ENCODE data around the gene NPR3. TPM values are rescaled to one million over a fixed set of nuclear protein-coding genes. Genes with fewer than 3 reads are reported as not detected.

Gene NPR3
- total RNA-seq, 4 donors from 2014 or later, result 25.4 to 45.1 (median 31.5) TPM

DNA sequence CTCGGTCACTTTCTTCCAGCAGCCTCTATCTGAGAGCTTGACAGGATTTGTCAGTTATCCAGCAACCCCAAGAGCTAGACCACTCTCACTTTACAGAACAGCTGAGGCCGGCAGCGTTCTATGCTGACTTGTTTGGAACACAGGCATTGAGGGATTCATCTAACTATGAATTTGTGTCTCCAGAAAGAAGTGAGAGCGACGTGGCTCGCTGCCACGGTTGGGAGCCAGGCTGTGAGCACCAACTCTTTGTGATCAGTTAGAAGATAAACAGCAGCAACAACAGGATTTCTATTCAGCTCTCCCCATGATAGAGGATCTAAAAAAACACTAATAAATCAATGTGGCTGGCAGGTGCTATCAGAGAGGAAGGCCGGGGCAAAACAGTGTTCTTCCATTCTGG lies 58.6 kb downstream of the NPR3 start:
- Histone ChIP-seq H3K27me3 (no peaks in the 10 kb centered on the region), H3K4me1 (no peaks in the 10 kb centered on the region), H3K27ac (no peak overlapping the region), H3K9me3 (no peaks in the 10 kb centered on the region), H3K4me3 (replicated peaks in 1 of 3) (no peak overlapping the region), H3K36me3 (no peaks in the 10 kb centered on the region)
- 88 to 89% methylated on average over 8 of the region's 8 CpGs for WGBS, 2 donors
- intact Hi-C loops (cut with DNase I), result no loop called here
- no peak for DNase-seq
- TF ChIP-seq POLR2A (IDR thresholded peaks at IDR 0.05), result no peak
- TF ChIP-seq, protein P1, sequence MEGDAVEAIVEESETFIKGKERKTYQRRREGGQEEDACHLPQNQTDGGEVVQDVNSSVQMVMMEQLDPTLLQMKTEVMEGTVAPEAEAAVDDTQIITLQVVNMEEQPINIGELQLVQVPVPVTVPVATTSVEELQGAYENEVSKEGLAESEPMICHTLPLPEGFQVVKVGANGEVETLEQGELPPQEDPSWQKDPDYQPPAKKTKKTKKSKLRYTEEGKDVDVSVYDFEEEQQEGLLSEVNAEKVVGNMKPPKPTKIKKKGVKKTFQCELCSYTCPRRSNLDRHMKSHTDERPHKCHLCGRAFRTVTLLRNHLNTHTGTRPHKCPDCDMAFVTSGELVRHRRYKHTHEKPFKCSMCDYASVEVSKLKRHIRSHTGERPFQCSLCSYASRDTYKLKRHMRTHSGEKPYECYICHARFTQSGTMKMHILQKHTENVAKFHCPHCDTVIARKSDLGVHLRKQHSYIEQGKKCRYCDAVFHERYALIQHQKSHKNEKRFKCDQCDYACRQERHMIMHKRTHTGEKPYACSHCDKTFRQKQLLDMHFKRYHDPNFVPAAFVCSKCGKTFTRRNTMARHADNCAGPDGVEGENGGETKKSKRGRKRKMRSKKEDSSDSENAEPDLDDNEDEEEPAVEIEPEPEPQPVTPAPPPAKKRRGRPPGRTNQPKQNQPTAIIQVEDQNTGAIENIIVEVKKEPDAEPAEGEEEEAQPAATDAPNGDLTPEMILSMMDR (IDR thresholded peaks at IDR 0.05), result no peak

DNA sequence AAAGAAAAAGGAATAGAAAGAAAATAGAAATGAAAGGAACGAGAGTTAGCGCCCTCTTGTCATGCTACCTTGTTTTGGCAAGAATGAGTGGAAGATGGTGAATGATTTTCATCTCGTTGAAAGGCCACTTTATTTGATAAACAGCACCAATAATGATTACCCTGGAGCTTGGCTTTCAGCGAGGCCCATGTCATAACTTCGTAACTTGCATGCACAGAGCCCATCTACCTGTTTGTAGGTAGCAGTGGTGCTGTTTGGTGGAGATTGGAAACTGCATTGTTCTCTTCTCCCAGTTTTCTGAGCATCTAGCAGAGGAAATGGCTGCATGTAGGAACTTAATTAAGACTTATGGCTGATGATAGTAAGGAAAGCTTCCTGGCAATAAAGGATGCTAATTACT lies 59.3 kb downstream of the NPR3 start:
- no peak overlapping the region for H3K27ac ChIP-seq
- intact Hi-C loops (cut with DNase I), result no loop called here
- H3K4me3 ChIP-seq (replicated peaks in 1 of 3), result no peak overlapping the region
- H3K4me1 ChIP-seq, result no peaks in the 10 kb centered on the region
- TF ChIP-seq, protein P1 (IDR thresholded peaks at IDR 0.05), result no peak
- no peak for TF ChIP-seq POLR2A (IDR thresholded peaks at IDR 0.05)
- no peaks in the 10 kb centered on the region for H3K9me3 ChIP-seq
- no peaks in the 10 kb centered on the region for H3K36me3 ChIP-seq
- H3K27me3 ChIP-seq, result no peaks in the 10 kb centered on the region
- 91% methylated on average over 5 of the region's 5 CpGs for WGBS, 2 donors
- DNase-seq, result no peak

DNA sequence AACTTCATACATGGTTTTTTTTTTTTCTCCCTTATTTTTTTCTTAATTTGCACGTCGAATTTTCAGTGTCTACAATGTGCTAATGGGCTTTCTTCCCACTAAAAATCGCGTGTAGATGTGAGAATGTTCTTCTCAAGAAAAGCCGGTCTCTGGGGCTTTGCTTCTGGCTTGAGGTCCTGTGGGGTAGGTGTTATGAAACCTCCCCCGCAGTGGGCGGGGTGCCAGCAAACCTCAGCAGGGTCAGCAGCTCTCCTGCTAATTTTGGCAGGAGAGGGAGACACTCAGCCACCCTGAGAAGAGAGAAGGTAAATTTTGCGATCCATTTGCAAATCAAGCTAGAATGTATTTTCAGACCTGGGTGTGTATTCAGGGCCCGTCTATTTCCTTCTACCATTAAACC lies 59.9 kb downstream of the NPR3 start:
- no peaks in the 10 kb centered on the region for H3K36me3 ChIP-seq
- H3K4me3 ChIP-seq (replicated peaks in 1 of 3), result no peak overlapping the region
- no peak overlapping the region for H3K27ac ChIP-seq
- DNase-seq, result no peak
- H3K9me3 ChIP-seq, result no peaks in the 10 kb centered on the region
- 87 to 88% methylated on average over 9 of the region's 9 CpGs for WGBS, 2 donors
- no peaks in the 10 kb centered on the region for H3K4me1 ChIP-seq
- no peaks in the 10 kb centered on the region for H3K27me3 ChIP-seq
- TF ChIP-seq, protein P1 (IDR thresholded peaks at IDR 0.05), result no peak
- no peak for TF ChIP-seq POLR2A (IDR thresholded peaks at IDR 0.05)
- intact Hi-C loops (cut with DNase I), result no loop called here

DNA sequence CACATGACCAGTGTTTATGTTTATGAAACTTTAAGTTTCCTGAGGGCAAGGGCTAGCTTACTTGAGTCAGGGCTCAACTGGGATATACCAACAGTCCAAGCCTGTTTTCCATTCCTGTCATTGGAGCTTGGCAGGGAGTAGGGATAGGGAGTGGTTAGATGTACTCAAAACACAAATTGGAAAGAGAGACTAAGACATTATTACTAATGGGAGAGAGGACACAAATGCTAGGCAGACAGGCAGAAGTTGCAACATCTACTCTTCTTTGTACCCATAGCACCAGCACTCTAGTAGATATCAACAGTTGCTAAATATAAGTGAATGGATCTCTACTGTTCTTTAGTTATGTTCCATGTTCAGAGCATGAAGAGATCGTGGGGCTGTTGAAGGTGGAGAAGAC lies 62.8 kb downstream of the NPR3 start:
- H3K27ac ChIP-seq, result no peak overlapping the region
- no peak overlapping the region for H3K4me3 ChIP-seq (replicated peaks in 1 of 3)
- TF ChIP-seq, protein P1 (IDR thresholded peaks at IDR 0.05), result no peak
- no peak for TF ChIP-seq POLR2A (IDR thresholded peaks at IDR 0.05)
- H3K36me3 ChIP-seq, result no peaks in the 10 kb centered on the region
- no peaks in the 10 kb centered on the region for H3K27me3 ChIP-seq
- intact Hi-C loops (cut with DNase I), result no loop called here
- no peaks in the 10 kb centered on the region for H3K4me1 ChIP-seq
- 93% methylated on average over 1 of the region's 1 CpG for WGBS, 2 donors
- no peaks in the 10 kb centered on the region for H3K9me3 ChIP-seq
- no peak for DNase-seq

DNA sequence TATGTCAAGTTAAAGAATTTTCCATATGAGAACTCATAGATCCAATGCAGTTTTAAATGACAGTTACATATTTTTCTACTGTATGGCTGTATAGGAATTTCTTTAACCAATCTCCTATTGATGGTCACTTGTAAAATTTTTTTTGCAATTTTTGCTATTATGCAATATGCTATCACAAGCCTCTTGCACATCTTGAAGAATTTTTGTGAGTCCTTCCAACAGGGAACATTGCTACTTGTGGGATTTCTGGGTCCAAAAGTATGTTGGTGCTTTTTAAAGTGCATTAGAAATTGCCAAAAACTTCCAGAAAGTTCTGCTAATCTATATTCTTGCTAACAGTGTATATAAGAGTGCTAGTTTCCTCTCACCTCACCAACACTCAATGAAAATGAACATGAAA lies 65.1 kb downstream of the NPR3 start:
- H3K4me1 ChIP-seq, result peaks cover 9 to 10% of the 10 kb centered on the region in 2 donors
- no peaks in the 10 kb centered on the region for H3K36me3 ChIP-seq
- intact Hi-C loops (cut with DNase I), result no loop called here
- no peaks in the 10 kb centered on the region for H3K9me3 ChIP-seq
- DNase-seq, result no peak
- H3K4me3 ChIP-seq (replicated peaks in 1 of 3), result no peak overlapping the region
- TF ChIP-seq, protein P1 (IDR thresholded peaks at IDR 0.05), result no peak
- no peak for TF ChIP-seq POLR2A (IDR thresholded peaks at IDR 0.05)
- H3K27ac ChIP-seq, result no peak overlapping the region
- H3K27me3 ChIP-seq, result no peaks in the 10 kb centered on the region

All from thyroid gland (tissue), 4 donors.